HG03280 (cell line): ENCODE results near the gene GALNT9.
"Not testable (repeated sequence)": the region's sequence is repeated elsewhere in the genome, so short reads cannot be mapped to it uniquely, and the experiment has no call there.

Experiments
- ATAC-seq: cut with Tn5 transposase; IDR thresholded peaks from one replicate; pipeline ENCODE4 v1.9.1; 2021; ENCODE audit warnings: mild to moderate bottlenecking, moderate library complexity; ENCODE audit not compliant: unreplicated experiment

Gene GALNT9

GRCh38 chr12:132329036-132329719, at the start of gene GALNT9:
Gene GALNT9, minus strand, starts transcription at chr12:132329589. Its CDS starts 386 bp downstream, at chr12:132329203.
- ATAC-seq, result no peak

- ATAC-seq, result not testable (repeated sequence)
Measured at GRCh38 chr12:132379057-132379456, 49.7 kb upstream of the GALNT9 start.

GRCh38 chr12:132377147-132377546, 47.8 kb upstream of the GALNT9 start:
- ATAC-seq, result no peak

- no peak for ATAC-seq
Measured at GRCh38 chr12:132376464-132376830, 47.1 kb upstream of the GALNT9 start.

GRCh38 chr12:132375747-132376463, 46.5 kb upstream of the GALNT9 start:
- no peak for ATAC-seq

- no peak for ATAC-seq
Measured at GRCh38 chr12:132374612-132375445, 45.4 kb upstream of the GALNT9 start.

GRCh38 chr12:132373901-132374611, 44.7 kb upstream of the GALNT9 start:
- ATAC-seq, result no peak

- no peak for ATAC-seq
Measured at GRCh38 chr12:132367852-132368251, 38.5 kb upstream of the GALNT9 start.

- ATAC-seq, result no peak
Measured at GRCh38 chr12:132367071-132367851, 37.9 kb upstream of the GALNT9 start.

- no peak for ATAC-seq
Measured at GRCh38 chr12:132366341-132366861, 37.0 kb upstream of the GALNT9 start.

GRCh38 chr12:132365226-132365625, 35.8 kb upstream of the GALNT9 start:
- no peak for ATAC-seq

- no peak for ATAC-seq
Measured at GRCh38 chr12:132364348-132364902, 35.0 kb upstream of the GALNT9 start.

- ATAC-seq, result no peak
Measured at GRCh38 chr12:132363661-132364347, 34.4 kb upstream of the GALNT9 start.

GRCh38 chr12:132362996-132363660, 33.7 kb upstream of the GALNT9 start:
- no peak for ATAC-seq

- no peak for ATAC-seq
Measured at GRCh38 chr12:132360906-132361777, 31.8 kb upstream of the GALNT9 start.

GRCh38 chr12:132360410-132360809, 31.0 kb upstream of the GALNT9 start:
- ATAC-seq, result no peak

- ATAC-seq, result no peak
Measured at GRCh38 chr12:132359971-132360370, 30.6 kb upstream of the GALNT9 start.

- ATAC-seq, result no peak
Measured at GRCh38 chr12:132359551-132359950, 30.2 kb upstream of the GALNT9 start.
